K562 (cell line): ENCODE results near the gene AS3MT. TPM values are rescaled to one million over a fixed set of nuclear protein-coding genes. Genes with fewer than 3 reads are reported as not detected.
A peak's percentile ranks its signal among the peaks of the same experiment; 100 is the strongest.

Experiments
- CBFA2T3 ChIP-seq: fragments of 450-650 bp; IDR thresholded peaks from 2 replicates; pipeline ENCODE4 v1.6.1; 2017
- CBFB ChIP-seq: sonication (generic); formaldehyde crosslinking; IDR thresholded peaks from 2 replicates; pipeline ENCODE4 v1.4.0; 2020; ENCODE audit warnings: mild to moderate bottlenecking, missing genetic modification reagents
- CCAR2 ChIP-seq: fragments of 200-400 bp; formaldehyde crosslinking; IDR thresholded peaks from 2 replicates; pipeline ENCODE4 v1.6.1; 2017; ENCODE audit warnings: mild to moderate bottlenecking, low read depth, low read length
- COPS2 ChIP-seq: fragments of 450-650 bp; conservative IDR thresholded peaks from 2 replicates; pipeline ENCODE4 v1.6.1; 2016; ENCODE audit warnings: mild to moderate bottlenecking, moderate library complexity
- HDGF ChIP-seq: fragments of 450-650 bp; IDR thresholded peaks from 2 replicates; pipeline ENCODE4 v1.6.1; 2016
- HLTF ChIP-seq: fragments of 450-650 bp; IDR thresholded peaks from 2 replicates; pipeline ENCODE4 v1.6.1; 2016
- KLF1 ChIP-seq: fragments of 450-650 bp; IDR thresholded peaks from 2 replicates; pipeline ENCODE4 v1.6.1; 2016; ENCODE audit warnings: missing genetic modification characterization, missing compliant biosample characterization
- MAFK ChIP-seq: IDR thresholded peaks from 2 replicates; pipeline ENCODE4 v1.6.1; 2011; ENCODE audit warnings: low read length, improper control_type of control experiment
- MBD1 ChIP-seq: fragments of 250-450 bp; sonication (Bioruptor Pico); IDR thresholded peaks from 2 replicates; pipeline ENCODE4 v1.8.0; 2022; ENCODE audit warnings: inconsistent platforms
- NEUROD1 ChIP-seq: fragments of 150-350 bp; IDR thresholded peaks from 2 replicates; pipeline ENCODE4 v1.6.1; 2014; ENCODE audit warnings: borderline replicate concordance, low read length, low read depth; ENCODE audit not compliant: partially characterized antibody
- NFE2L1 ChIP-seq: fragments of 450-650 bp; IDR thresholded peaks from 2 replicates; pipeline ENCODE4 v1.6.1; 2016; ENCODE audit warnings: missing genetic modification characterization, low read depth, mild to moderate bottlenecking, missing compliant biosample characterization, moderate library complexity, borderline replicate concordance
- NFYB ChIP-seq: IDR thresholded peaks from 2 replicates; pipeline ENCODE4 v1.6.1; 2011; ENCODE audit warnings: mild to moderate bottlenecking, moderate library complexity; ENCODE audit not compliant: insufficient read length; ENCODE audit errors: extremely low read depth
- NR1H2 ChIP-seq: sonication (generic); formaldehyde crosslinking; IDR thresholded peaks from 2 replicates; pipeline ENCODE4 v1.4.0; 2020; ENCODE audit warnings: mild to moderate bottlenecking, missing genetic modification reagents
- PPARD ChIP-seq: fragments of 250-450 bp; sonication (Bioruptor Pico); IDR thresholded peaks from 2 replicates; pipeline ENCODE4 v1.8.0; 2022; ENCODE audit warnings: inconsistent platforms, mild to moderate bottlenecking, moderate library complexity
- RBM25 ChIP-seq: fragments of 200-400 bp; formaldehyde crosslinking; IDR thresholded peaks from 2 replicates; pipeline ENCODE4 v1.6.1; 2018; ENCODE audit warnings: low read length, low read depth, moderate library complexity; ENCODE audit not compliant: severe bottlenecking
- SMARCA5 ChIP-seq: fragments of 450-650 bp; IDR thresholded peaks from 2 replicates; pipeline ENCODE4 v1.6.1; 2016
- THRAP3 ChIP-seq: fragments of 450-650 bp; IDR thresholded peaks from 2 replicates; pipeline ENCODE4 v1.6.1; 2016; ENCODE audit warnings: mild to moderate bottlenecking, inconsistent platforms, borderline replicate concordance
- USF1 ChIP-seq: sonication (generic); formaldehyde crosslinking; IDR thresholded peaks from 2 replicates; pipeline ENCODE4 v1.9.0; 2022; ENCODE audit warnings: mild to moderate bottlenecking, missing genetic modification reagents
- ZNF197 ChIP-seq: fragments of 200-800 bp; sonication (Bioruptor generic); IDR thresholded peaks from 2 replicates; pipeline ENCODE4 v1.6.1; 2016; ENCODE audit warnings: low read depth, missing genetic modification characterization, missing compliant biosample characterization
- ZNF274 ChIP-seq: IDR thresholded peaks from 2 replicates; pipeline ENCODE4 v1.6.1; 2011; ENCODE audit warnings: low read depth, mild to moderate bottlenecking, low read length, moderate library complexity, borderline replicate concordance
- ZNF408 ChIP-seq: fragments of 250-450 bp; sonication (Bioruptor Pico); IDR thresholded peaks from 2 replicates; pipeline ENCODE4 v1.4.0; 2020; ENCODE audit warnings: low read depth, mild to moderate bottlenecking, moderate library complexity
- ZNF699 ChIP-seq: fragments of 250-450 bp; sonication (Bioruptor Pico); IDR thresholded peaks from 2 replicates; pipeline ENCODE4 v1.8.0; 2021; ENCODE audit warnings: mild to moderate bottlenecking, moderate library complexity; ENCODE audit not compliant: insufficient replicate concordance
- ZNF717 ChIP-seq: fragments of 250-450 bp; sonication (Bioruptor Pico); IDR thresholded peaks from 2 replicates; pipeline ENCODE4 v1.5.0; 2021
- ZNF75A ChIP-seq: fragments of 450-650 bp; formaldehyde crosslinking; IDR thresholded peaks from 2 replicates; pipeline ENCODE4 v1.4.0; 2020; ENCODE audit warnings: mild to moderate bottlenecking
- ZNF76 ChIP-seq: fragments of 250-450 bp; sonication (Bioruptor Pico); IDR thresholded peaks from 2 replicates; pipeline ENCODE4 v1.4.0; 2020; ENCODE audit warnings: mild to moderate bottlenecking, moderate library complexity, borderline replicate concordance
- polyA plus RNA-seq, 8 experiments: library from polyadenylated mRNA; depleted of rRNA in 4 of 8; stranded (reverse) in 5 of 8; unstranded in 3 of 8; fragments of >200 nt; fragmentation: Nextera tagmentation in 2 of 8; fragmentation: Illumina TruSeq in 1 of 8; extraction: Ambion mirVana in 2 of 8; extraction: Trizol in 1 of 8; gene quantifications; 2 replicates each; pipeline versions ENCODE4 v1.2.1 to v1.2.3, GENCODE V29; 2011 to 2014; ENCODE audit warnings: inconsistent platforms in 1 of 8, missing spikeins in 1 of 8
- total RNA-seq, 7 experiments: library from RNA; depleted of rRNA in 6 of 7; stranded (reverse); fragments of >200 nt in 6 of 7; fragmentation: Illumina TruSeq in 2 of 7; extraction: Trizol in 2 of 7; gene quantifications; 2 replicates each; pipeline versions ENCODE4 v1.2.1 to v1.2.3, GENCODE V29; 2011 to 2021; ENCODE audit warnings: low replicate concordance in 1 of 7
- TF ChIP-seq, protein P1 (sequence below), 2 experiments: fragments of 450-650 bp in 1 of 2; IDR thresholded peaks; 2 replicates each; pipeline ENCODE4 v1.6.1; 2011 to 2017; ENCODE audit warnings: low read depth in 2 of 2, antibody characterized with exemption in 1 of 2, borderline replicate concordance in 1 of 2, low read length in 1 of 2, mild to moderate bottlenecking in 1 of 2, mixed read lengths in 1 of 2; ENCODE audit not compliant: control insufficient read depth in 1 of 2

The AS3MT gene
- total and polyA plus RNA-seq, 9 of the 15 experiments (the other 6 are each of a cell fraction or from before 2014, with no cell fraction given), result 0.04 to 0.33 (median 0.19) TPM; not detected in 2

GRCh38 chr10:102917314-102917961 lies 48.2 kb downstream of the AS3MT start (continued):
- TF ChIP-seq, protein P1, sequence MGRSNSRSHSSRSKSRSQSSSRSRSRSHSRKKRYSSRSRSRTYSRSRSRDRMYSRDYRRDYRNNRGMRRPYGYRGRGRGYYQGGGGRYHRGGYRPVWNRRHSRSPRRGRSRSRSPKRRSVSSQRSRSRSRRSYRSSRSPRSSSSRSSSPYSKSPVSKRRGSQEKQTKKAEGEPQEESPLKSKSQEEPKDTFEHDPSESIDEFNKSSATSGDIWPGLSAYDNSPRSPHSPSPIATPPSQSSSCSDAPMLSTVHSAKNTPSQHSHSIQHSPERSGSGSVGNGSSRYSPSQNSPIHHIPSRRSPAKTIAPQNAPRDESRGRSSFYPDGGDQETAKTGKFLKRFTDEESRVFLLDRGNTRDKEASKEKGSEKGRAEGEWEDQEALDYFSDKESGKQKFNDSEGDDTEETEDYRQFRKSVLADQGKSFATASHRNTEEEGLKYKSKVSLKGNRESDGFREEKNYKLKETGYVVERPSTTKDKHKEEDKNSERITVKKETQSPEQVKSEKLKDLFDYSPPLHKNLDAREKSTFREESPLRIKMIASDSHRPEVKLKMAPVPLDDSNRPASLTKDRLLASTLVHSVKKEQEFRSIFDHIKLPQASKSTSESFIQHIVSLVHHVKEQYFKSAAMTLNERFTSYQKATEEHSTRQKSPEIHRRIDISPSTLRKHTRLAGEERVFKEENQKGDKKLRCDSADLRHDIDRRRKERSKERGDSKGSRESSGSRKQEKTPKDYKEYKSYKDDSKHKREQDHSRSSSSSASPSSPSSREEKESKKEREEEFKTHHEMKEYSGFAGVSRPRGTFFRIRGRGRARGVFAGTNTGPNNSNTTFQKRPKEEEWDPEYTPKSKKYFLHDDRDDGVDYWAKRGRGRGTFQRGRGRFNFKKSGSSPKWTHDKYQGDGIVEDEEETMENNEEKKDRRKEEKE (IDR thresholded peaks at IDR 0.05; ENCODE audit: borderline replicate concordance in 1 of 2, control insufficient read depth in 1 of 2, low read depth in 2 of 2, low read length in 1 of 2), result no peak
- peak; percentile 14; the same call in 1 of the 2 replicates for TF ChIP-seq CBFA2T3
- no peak for TF ChIP-seq ZNF75A (CRISPR knock-in tag)
- TF ChIP-seq CCAR2, result no peak
- no peak for TF ChIP-seq COPS2
- no peak for TF ChIP-seq ZNF197 (CRISPR knock-in tag)
- no peak for TF ChIP-seq CBFB (CRISPR knock-in tag)
- no peak for TF ChIP-seq NR1H2 (CRISPR knock-in tag)
- no peak for TF ChIP-seq HDGF
- TF ChIP-seq HLTF, result no peak
- no peak for TF ChIP-seq NEUROD1
- no peak for TF ChIP-seq ZNF717 (CRISPR knock-in tag)
- TF ChIP-seq ZNF408, result no peak
- no peak for TF ChIP-seq USF1 (CRISPR knock-in tag)
- TF ChIP-seq MAFK, result no peak
- no peak for TF ChIP-seq RBM25
- no peak for TF ChIP-seq PPARD (CRISPR knock-in tag)
- no peak for TF ChIP-seq THRAP3
- 0 out of 2 replicates have a peak, but pooled peaks have one; percentile 51 for TF ChIP-seq ZNF76 (CRISPR knock-in tag)
- no peak for TF ChIP-seq SMARCA5
- TF ChIP-seq NFE2L1, result no peak
- TF ChIP-seq MBD1, result no peak
- TF ChIP-seq ZNF699 (CRISPR knock-in tag), result no peak
- TF ChIP-seq KLF1, result no peak
- no peak for TF ChIP-seq ZNF274
- no peak for TF ChIP-seq NFYB
